CD4-positive, alpha-beta T cell (primary cell): ENCODE measurements around the gene MAP3K14. TPM values are rescaled to one million over a fixed set of nuclear protein-coding genes. Genes with fewer than 3 reads are reported as not detected.

Experiments
- ATAC-seq: fragments of 200-7000 bp; cut with Tn5 transposase; one replicate; pipeline ENCODE4 v1.10.0; 2022; ENCODE audit warnings: mild to moderate bottlenecking; ENCODE audit not compliant: poor library complexity
- CTCF ChIA-PET: fragments of 350-600 bp; sonication (Branson Sonifier 250); formaldehyde crosslinking; loops from one replicate; lab custom pipeline; 2021; ENCODE audit warnings: antibody characterized with exemption, inconsistent platforms; lab: Charles Lee
- POLR2A ChIA-PET: fragments of 350-600 bp; sonication (Branson Sonifier 250); formaldehyde crosslinking; loops from one replicate; lab custom pipeline; 2021; ENCODE audit warnings: antibody characterized with exemption, inconsistent platforms; lab: Charles Lee
- DNase-seq, 14 experiments: peaks; one replicate each; pipeline ENCODE4 v3.0.0-alpha.2; 2013 to 2020; ENCODE audit warnings: mixed read lengths in 2 of 14
- H3K27ac ChIP-seq, 2 donors: one replicate each; pipeline versions ENCODE4 v1.5.1 to v1.7.0; 2013; ENCODE audit warnings: low read length in 2 of 2, low read depth in 1 of 2, mild to moderate bottlenecking in 1 of 2
- H3K27me3 ChIP-seq, 2 experiments: 1 replicate in 1 of 2; 2 replicates in 1 of 2; pipeline versions ENCODE4 v1.6.1 to v1.7.0; 2013; ENCODE audit warnings: low read length in 2 of 2, control low read depth in 1 of 2, mild to moderate bottlenecking in 1 of 2, moderate library complexity in 1 of 2; ENCODE audit not compliant: insufficient read depth in 2 of 2, control insufficient read depth in 1 of 2
- H3K36me3 ChIP-seq: one replicate; pipeline ENCODE4 v1.6.1; 2013; ENCODE audit warnings: low read length, control low read depth; ENCODE audit not compliant: insufficient read depth
- H3K4me1 ChIP-seq: one replicate; pipeline ENCODE4 v1.6.1; 2013; ENCODE audit warnings: low read length, control low read depth; ENCODE audit not compliant: insufficient read depth
- H3K4me3 ChIP-seq: one replicate; pipeline ENCODE4 v1.5.1; 2013; ENCODE audit warnings: mild to moderate bottlenecking, low read length, moderate library complexity
- H3K9me3 ChIP-seq, 2 experiments: 1 replicate in 1 of 2; 2 replicates in 1 of 2; pipeline versions ENCODE4 v1.6.1 to v1.7.0; 2013; ENCODE audit warnings: low read length in 2 of 2, mild to moderate bottlenecking in 2 of 2, control low read depth in 1 of 2, moderate library complexity in 1 of 2; ENCODE audit not compliant: control insufficient read depth in 1 of 2, insufficient read depth in 1 of 2
- H3K27ac Mint-ChIP-seq: one replicate; pipeline ENCODE4 v1.8.0; 2020; ENCODE audit warnings: mixed read lengths
- H3K27me3 Mint-ChIP-seq: one replicate; pipeline ENCODE4 v1.8.0; 2021; ENCODE audit warnings: mixed read lengths
- H3K36me3 Mint-ChIP-seq: one replicate; pipeline ENCODE4 v1.8.0; 2021; ENCODE audit warnings: low read depth, mixed read lengths
- H3K4me1 Mint-ChIP-seq: one replicate; pipeline ENCODE4 v1.8.0; 2021; ENCODE audit warnings: low read depth, mixed read lengths
- H3K4me3 Mint-ChIP-seq: one replicate; pipeline ENCODE4 v1.8.0; 2020; ENCODE audit warnings: mild to moderate bottlenecking, mixed read lengths
- H3K9me3 Mint-ChIP-seq: one replicate; pipeline ENCODE4 v1.8.0; 2020; ENCODE audit warnings: mixed read lengths
- CTCF ChIP-seq: fragments of 200-600 bp; IDR thresholded peaks from one replicate; pipeline ENCODE4 v1.8.0; 2022; ENCODE audit warnings: antibody characterized with exemption, mild to moderate bottlenecking
- intact Hi-C, 2 experiments: fragments of 100-400 bp; cut with DNase I in 1 of 2; cut with micrococcal nuclease in 1 of 2; formaldehyde crosslinking; loops; one replicate each; pipeline versions ENCODE4 v1.15.1 to v1.9.0; 2023 to 2025; cut with DNase I, micrococcal nuclease
- total RNA-seq, 174 experiments: library from RNA in 2 of 174; stranded (reverse) in 2 of 174; gene quantifications; one replicate each; pipeline ENCODE4 v1.2.3 and lab custom pipeline; 2021 to 2026

The MAP3K14 gene
- total RNA-seq, 2 experiments from 2014 or later: 41.4 to 46.5 TPM

- ChIA-PET CTCF (interaction anchor here (0.6 to 5.1 kb wide), 18 partner anchors 8 to 894 kb away, joined by 3 to 48 read pairs (median 5); partner anchors contain the start of genes ACBD4 and HEXIM1), POLR2A (interaction anchor here (0.5 to 6.1 kb wide), 40 partner anchors 9 to 1101 kb away, joined by 3 to 61 read pairs (median 5); partner anchors contain the start of genes ACBD4, DBF4B, EFTUD2 and FMNL1)
- H3K27ac ChIP-seq: peak overlapping the region; percentile 51 to 79
- DNase-seq (peak; percentile 93 to 100 (median 100)), ATAC-seq (peak; percentile 83)
- H3K4me3 Mint-ChIP-seq: peak overlapping the region; percentile 98
- intact Hi-C loops: loop anchor here (2.0 to 5.0 kb wide), 9 partner anchors 39 to 255 kb away; partner anchors contain the start of genes HEXIM1 (in 1 of the 2), HEXIM2 (in 1 of the 2) and NMT1 (in 1 of the 2)
- H3K4me1 Mint-ChIP-seq: peaks cover 88% of the 10 kb centered on the region
- H3K9me3 Mint-ChIP-seq: no peaks in the 10 kb centered on the region
- no peaks in the 10 kb centered on the region for H3K36me3 ChIP-seq
- peak overlapping the region; percentile 88 for H3K4me3 ChIP-seq
- H3K27me3 Mint-ChIP-seq: no peaks in the 10 kb centered on the region
- no peaks in the 10 kb centered on the region for H3K27me3 ChIP-seq
- H3K36me3 Mint-ChIP-seq: peaks cover 6% of the 10 kb centered on the region
- no peaks in the 10 kb centered on the region for H3K9me3 ChIP-seq
- H3K4me1 ChIP-seq: peaks cover 81% of the 10 kb centered on the region
- no peak for TF ChIP-seq CTCF
- H3K27ac Mint-ChIP-seq: peak overlapping the region; percentile 85
Observed at GRCh38 chr17:45317111-45317928, 500 bp upstream of the MAP3K14 start.

- intact Hi-C loops: loop anchor here (2.0 to 5.0 kb wide), 10 partner anchors 19 to 254 kb away; partner anchors contain the start of genes HEXIM1 (in 1 of the 2), HEXIM2 (in 1 of the 2) and NMT1 (in 1 of the 2)
Observed at GRCh38 chr17:45315648-45316433, 979 bp downstream of the MAP3K14 start.

More at GRCh38 chr17:45315648-45316433, 979 bp downstream of the MAP3K14 start:
- no peak for ATAC-seq
- Histone ChIP-seq H3K27ac (peak overlapping the region; percentile 84 to 85), H3K27me3 (no peaks in the 10 kb centered on the region), H3K9me3 (no peaks in the 10 kb centered on the region), H3K4me1 (peaks cover 81% of the 10 kb centered on the region), H3K4me3 (peak overlapping the region; percentile 88), H3K36me3 (peaks cover 8% of the 10 kb centered on the region)
- no peaks in the 10 kb centered on the region for H3K27me3 Mint-ChIP-seq
- peaks cover 89% of the 10 kb centered on the region for H3K4me1 Mint-ChIP-seq
- H3K27ac Mint-ChIP-seq: peak overlapping the region; percentile 82
- H3K9me3 Mint-ChIP-seq: no peaks in the 10 kb centered on the region
- ChIA-PET POLR2A (interaction anchor here (0.6 to 6.1 kb wide), 20 partner anchors 8 to 255 kb away, joined by 3 to 61 read pairs (median 8); partner anchors contain the start of genes FMNL1, HEXIM1, HEXIM2 and NMT1), CTCF (interaction anchor here (0.6 to 5.1 kb wide), 12 partner anchors 9 to 181 kb away, joined by 3 to 48 read pairs (median 6); partner anchors contain the start of gene ACBD4)
- peak in 4 of 14 experiments; percentile 25 to 46 (median 44) for DNase-seq
- peak overlapping the region; percentile 91 for H3K4me3 Mint-ChIP-seq
- H3K36me3 Mint-ChIP-seq: peaks cover 15% of the 10 kb centered on the region
- no peak for TF ChIP-seq CTCF
